ENCODE measurements around the gene NPAS4.

DNA sequence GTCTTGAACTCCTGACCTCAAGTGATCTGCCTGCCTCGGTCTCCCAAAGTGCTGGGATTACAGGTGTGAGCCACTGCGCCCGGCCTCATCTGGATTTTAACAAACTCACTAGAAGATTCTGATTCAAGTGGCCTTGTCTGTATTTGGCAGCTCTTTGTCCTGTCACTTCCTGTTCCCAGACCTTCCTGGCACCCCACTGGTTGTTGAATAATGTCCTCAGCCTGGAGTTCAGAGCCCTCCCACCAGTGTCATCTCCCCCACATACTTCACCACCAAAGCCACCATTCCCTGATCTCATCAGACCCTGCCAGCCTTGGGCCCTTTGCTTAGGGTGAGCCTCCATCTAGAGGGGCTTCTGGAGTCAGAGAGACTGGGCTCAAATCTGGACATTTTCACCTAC, 49.2 kb downstream of the NPAS4 start:
- TF ChIP-seq POLR2A (IDR thresholded peaks at IDR 0.05) (no peak), POLR2AphosphoS5 (IDR thresholded peaks at IDR 0.05) (no peak)
- TF ChIP-seq, protein P1, sequence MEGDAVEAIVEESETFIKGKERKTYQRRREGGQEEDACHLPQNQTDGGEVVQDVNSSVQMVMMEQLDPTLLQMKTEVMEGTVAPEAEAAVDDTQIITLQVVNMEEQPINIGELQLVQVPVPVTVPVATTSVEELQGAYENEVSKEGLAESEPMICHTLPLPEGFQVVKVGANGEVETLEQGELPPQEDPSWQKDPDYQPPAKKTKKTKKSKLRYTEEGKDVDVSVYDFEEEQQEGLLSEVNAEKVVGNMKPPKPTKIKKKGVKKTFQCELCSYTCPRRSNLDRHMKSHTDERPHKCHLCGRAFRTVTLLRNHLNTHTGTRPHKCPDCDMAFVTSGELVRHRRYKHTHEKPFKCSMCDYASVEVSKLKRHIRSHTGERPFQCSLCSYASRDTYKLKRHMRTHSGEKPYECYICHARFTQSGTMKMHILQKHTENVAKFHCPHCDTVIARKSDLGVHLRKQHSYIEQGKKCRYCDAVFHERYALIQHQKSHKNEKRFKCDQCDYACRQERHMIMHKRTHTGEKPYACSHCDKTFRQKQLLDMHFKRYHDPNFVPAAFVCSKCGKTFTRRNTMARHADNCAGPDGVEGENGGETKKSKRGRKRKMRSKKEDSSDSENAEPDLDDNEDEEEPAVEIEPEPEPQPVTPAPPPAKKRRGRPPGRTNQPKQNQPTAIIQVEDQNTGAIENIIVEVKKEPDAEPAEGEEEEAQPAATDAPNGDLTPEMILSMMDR (IDR thresholded peaks at IDR 0.05), result no peak

Data from gastroesophageal sphincter (tissue), 3 donors.